GM12865 (cell line): ENCODE measurements around the gene PSORS1C1.

Source experiments
- DNase-seq: peaks from one replicate; pipeline ENCODE4 v3.0.0; 2010; ENCODE audit warnings: low read depth
- H3K4me3 ChIP-seq: 2 replicates; pipeline ENCODE4 v1.5.1; 2011; ENCODE audit warnings: mild to moderate bottlenecking, low read depth, low read length, control low read depth
- TF ChIP-seq, protein P1 (sequence below): IDR thresholded peaks from 2 replicates; pipeline ENCODE4 v1.5.1; 2011; ENCODE audit warnings: low read length, control low read depth, low read depth, inconsistent platforms; ENCODE audit not compliant: insufficient read depth; ENCODE audit errors: missing control alignments

The PSORS1C1 gene

DNA sequence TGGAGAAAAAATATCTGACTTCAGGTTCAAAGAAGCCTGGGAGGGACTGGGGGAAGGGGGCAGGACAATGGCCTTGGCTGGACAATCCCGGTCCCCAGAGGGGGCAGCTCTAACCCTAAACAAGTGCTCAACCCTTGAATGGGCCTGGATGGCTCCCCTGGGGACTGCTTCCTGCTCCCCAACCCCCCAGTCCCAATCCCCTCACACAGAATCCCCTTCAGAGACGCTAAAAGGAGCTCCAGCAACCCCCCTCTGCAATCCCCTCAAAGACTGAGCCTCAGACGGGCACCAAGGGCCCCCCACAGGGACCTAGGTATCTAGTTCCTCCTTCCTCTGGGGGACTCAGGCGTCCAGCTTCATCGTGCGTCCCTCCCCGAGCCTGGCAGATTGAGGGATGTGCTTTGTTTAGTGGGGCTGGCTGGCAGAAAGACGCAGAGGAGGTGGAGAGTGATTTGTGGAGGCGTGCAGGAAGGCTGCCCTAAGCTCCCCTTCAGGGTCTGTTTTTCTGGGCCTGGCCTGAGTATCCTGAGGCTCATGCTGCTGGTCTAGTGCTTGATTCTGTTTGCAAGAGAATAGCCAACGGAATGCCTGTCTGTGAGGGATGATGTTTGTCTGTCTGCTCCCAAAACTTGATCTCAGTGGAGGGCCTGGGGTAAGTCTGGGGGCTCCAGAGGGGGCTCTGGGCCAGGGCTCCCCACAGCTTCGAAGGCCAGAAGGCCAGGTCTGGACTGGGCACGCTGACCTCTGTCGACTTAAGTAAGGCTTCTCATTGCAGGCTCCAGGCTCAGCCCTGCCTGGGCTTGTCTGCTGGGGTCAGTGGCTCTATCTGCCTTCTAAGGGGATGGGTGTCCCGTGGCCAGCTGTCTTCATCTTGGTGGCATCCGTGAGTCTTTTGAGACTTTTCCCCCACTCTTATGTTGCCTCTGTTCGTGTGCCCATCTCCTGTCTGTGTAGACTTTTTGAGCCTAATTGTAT, 57.6 kb downstream of the PSORS1C1 start:
- TF ChIP-seq, protein P1, sequence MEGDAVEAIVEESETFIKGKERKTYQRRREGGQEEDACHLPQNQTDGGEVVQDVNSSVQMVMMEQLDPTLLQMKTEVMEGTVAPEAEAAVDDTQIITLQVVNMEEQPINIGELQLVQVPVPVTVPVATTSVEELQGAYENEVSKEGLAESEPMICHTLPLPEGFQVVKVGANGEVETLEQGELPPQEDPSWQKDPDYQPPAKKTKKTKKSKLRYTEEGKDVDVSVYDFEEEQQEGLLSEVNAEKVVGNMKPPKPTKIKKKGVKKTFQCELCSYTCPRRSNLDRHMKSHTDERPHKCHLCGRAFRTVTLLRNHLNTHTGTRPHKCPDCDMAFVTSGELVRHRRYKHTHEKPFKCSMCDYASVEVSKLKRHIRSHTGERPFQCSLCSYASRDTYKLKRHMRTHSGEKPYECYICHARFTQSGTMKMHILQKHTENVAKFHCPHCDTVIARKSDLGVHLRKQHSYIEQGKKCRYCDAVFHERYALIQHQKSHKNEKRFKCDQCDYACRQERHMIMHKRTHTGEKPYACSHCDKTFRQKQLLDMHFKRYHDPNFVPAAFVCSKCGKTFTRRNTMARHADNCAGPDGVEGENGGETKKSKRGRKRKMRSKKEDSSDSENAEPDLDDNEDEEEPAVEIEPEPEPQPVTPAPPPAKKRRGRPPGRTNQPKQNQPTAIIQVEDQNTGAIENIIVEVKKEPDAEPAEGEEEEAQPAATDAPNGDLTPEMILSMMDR: no peak
- H3K4me3 ChIP-seq: no peak overlapping the region
- no peak for DNase-seq

DNA sequence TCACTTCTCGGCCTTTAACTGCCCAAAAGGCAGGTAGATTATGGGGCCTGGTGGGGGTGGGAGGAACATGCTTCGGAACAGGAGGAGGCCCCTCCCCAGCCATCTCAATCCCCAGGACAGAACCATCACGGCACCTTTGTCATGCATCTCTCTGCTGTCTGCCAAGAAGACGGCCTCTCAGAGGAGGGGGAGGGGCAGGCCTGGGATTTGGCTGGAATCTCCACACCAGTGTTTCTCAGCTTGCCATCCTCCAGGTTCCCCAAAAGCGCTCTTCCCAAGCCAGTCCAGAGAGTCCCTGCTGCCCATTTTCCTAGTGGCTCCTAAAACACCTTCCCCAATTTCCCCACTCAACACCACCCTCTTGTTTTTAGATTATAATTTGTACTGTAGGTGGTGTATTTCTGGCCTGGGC, 58.4 kb downstream of the PSORS1C1 start:
- no peak for DNase-seq
- TF ChIP-seq, protein P1: no peak
- no peak overlapping the region for H3K4me3 ChIP-seq

DNA sequence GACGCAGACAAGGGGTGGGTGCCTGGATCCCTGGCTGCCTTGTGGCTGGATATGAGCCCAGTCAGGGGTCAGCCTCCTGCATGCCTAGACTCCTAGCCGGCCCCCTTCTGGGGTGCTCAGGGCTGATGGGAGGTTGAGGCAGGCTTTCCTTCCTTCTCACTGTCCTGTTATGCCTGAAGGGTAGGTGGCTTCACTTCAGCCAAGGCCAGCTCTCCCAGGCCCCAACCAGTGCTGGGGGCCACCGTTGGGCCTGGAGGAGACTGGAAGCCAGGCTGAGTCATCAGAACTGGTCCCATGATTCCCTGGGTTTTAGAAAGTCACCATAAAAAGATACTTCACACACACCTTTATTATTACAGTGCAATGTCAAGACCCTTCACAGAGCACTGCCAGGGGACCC, 58.8 kb downstream of the PSORS1C1 start:
- DNase-seq: no peak
- TF ChIP-seq, protein P1: no peak
- no peak overlapping the region for H3K4me3 ChIP-seq

DNA sequence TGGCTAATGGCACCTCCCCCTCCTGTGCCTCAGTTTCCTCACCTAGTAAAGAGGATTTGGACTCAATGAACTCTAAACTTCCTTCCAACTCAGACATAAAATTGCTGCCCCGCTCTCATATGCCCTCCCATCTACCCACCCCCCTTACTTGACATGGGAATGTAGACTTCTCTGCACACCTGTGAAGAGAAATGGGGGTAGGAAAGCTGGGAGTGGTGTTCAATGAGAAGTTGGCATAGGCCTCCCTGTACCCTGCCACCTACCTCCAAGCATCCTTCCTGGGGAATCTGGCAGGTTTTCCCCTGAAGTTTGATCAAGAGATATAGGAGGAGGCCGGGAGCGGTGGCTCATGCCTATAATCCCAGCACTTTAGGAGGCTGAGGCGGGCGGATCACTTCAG, 59.8 kb downstream of the PSORS1C1 start:
- DNase-seq: no peak
- no peak overlapping the region for H3K4me3 ChIP-seq
- TF ChIP-seq, protein P1: no peak

DNA sequence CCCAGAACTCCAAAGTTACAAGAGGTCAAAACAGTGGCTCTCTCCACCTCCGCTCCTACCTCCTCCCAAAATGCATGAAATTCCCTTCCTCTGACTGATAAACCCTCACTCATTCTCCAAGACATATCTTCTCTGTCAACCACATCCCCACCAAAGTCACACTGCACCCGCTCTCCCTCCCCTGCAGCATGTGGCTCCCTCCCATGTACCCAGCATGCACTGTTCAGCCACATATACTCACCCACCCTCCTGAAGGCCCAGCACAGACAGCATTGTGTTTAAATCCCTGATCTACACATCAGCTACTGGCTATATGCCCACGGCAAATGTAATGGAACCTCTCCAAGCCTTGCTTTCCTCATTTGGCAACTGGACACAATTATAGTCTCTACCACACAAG, 61.4 kb downstream of the PSORS1C1 start:
- no peak for DNase-seq
- H3K4me3 ChIP-seq: no peak overlapping the region
- TF ChIP-seq, protein P1: no peak

DNA sequence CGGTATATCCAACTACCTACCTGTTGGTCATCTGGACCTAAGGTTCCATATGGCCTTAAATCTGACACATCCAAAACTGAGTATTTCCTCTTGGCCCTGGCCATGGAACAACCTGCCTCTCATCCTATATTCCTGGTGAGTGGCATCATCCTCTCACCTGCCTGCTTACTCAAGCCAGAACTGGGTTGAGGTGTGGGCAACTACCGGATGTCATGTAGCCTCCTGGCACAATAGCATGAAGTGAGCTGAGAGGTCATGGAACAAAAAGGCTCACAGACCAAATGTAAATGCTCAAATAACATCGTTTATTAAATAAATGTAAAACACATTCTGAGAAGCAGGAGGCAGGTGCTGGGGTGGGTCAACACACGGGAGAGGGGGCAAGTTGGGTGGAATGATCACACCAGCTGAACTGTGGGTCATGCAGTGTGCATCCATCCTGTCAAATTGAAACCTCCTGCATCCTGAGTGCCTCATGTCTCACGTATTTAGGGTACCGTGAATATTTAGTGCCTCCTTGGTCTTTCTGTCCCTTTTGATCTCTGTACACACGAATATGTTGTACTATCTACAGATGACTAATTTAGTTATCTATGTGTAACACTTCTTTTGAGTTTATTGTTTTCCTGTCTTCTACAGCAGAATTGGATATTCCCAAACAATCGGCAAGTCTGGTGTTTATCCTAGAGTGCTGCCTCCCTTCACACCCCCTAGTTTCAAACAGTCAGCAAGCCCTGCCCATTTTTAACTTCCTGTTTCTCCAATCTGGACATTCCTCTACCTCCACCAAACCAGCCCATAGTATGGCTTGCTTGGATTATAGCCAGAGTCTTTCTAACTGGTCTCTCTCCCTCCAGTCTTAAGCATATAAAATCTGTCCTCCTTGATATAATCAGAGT, 63.8 kb downstream of the PSORS1C1 start:
- H3K4me3 ChIP-seq: no peak overlapping the region
- peak; percentile 64 for DNase-seq
- TF ChIP-seq, protein P1: no peak
